Mesendoderm (in vitro differentiated cells): Measurements from ENCODE around the gene PGBD5.
A peak's percentile ranks its signal among the peaks of the same experiment; 100 is the strongest.
"Not testable (repeated sequence)": the region's sequence is repeated elsewhere in the genome, so short reads cannot be mapped to it uniquely, and the experiment has no call there.

Experiments used
- DNase-seq: peaks from one replicate; pipeline ENCODE4 v3.0.0; 2013
- H2AK5ac ChIP-seq: 2 replicates; pipeline ENCODE4 v1.6.1; 2013; ENCODE audit warnings: low read length, inconsistent platforms
- H2BK120ac ChIP-seq: 2 replicates; pipeline ENCODE4 v1.6.1; 2013; ENCODE audit warnings: low read depth, mild to moderate bottlenecking, low read length, moderate library complexity, mixed read lengths
- H2BK15ac ChIP-seq: replicated peaks from 2 replicates; pipeline ENCODE4 v1.6.1; 2013; ENCODE audit warnings: low read depth, mild to moderate bottlenecking, moderate library complexity
- H2BK5ac ChIP-seq: 2 replicates; pipeline ENCODE4 v1.6.1; 2013; ENCODE audit warnings: low read length, inconsistent platforms
- H3K18ac ChIP-seq: 2 replicates; pipeline ENCODE4 v1.6.1; 2013; ENCODE audit warnings: mild to moderate bottlenecking, low read length, mixed read lengths
- H3K23ac ChIP-seq: one replicate; pipeline ENCODE4 v1.6.1; 2013; ENCODE audit warnings: low read length
- H3K27ac ChIP-seq: 2 replicates; pipeline ENCODE4 v1.5.1; 2013; ENCODE audit warnings: low read depth, mild to moderate bottlenecking, inconsistent platforms, low read length, moderate library complexity
- H3K27me3 ChIP-seq: 2 replicates; pipeline ENCODE4 v1.6.1; 2013; ENCODE audit warnings: low read length, control low read depth, mild to moderate bottlenecking, inconsistent platforms; ENCODE audit not compliant: insufficient read depth, poor library complexity
- H3K36me3 ChIP-seq: 2 replicates; pipeline ENCODE4 v1.6.1; 2013; ENCODE audit warnings: low read length, inconsistent platforms; ENCODE audit not compliant: control insufficient read depth, insufficient read depth
- H3K4ac ChIP-seq: one replicate; pipeline ENCODE4 v1.6.1; 2013; ENCODE audit warnings: low read depth, mild to moderate bottlenecking, low read length, moderate library complexity
- H3K4me1 ChIP-seq: 2 replicates; pipeline ENCODE4 v1.6.1; 2013; ENCODE audit warnings: low read depth, low read length, inconsistent platforms; ENCODE audit not compliant: control insufficient read depth
- H3K4me2 ChIP-seq: 2 replicates; pipeline ENCODE4 v1.6.1; 2013; ENCODE audit warnings: low read length
- H3K4me3 ChIP-seq: 2 replicates; pipeline ENCODE4 v1.5.1; 2013; ENCODE audit warnings: mild to moderate bottlenecking, low read length
- H3K56ac ChIP-seq: one replicate; pipeline ENCODE4 v1.6.1; 2013; ENCODE audit warnings: low read length
- H3K79me1 ChIP-seq: 2 replicates; pipeline ENCODE4 v1.6.1; 2013; ENCODE audit warnings: low read length, inconsistent platforms
- H3K79me2 ChIP-seq: 2 replicates; pipeline ENCODE4 v1.6.1; 2013; ENCODE audit warnings: mild to moderate bottlenecking, low read length; ENCODE audit not compliant: control insufficient read depth, insufficient read depth
- H3K9ac ChIP-seq: 2 replicates; pipeline ENCODE4 v1.6.1; 2013; ENCODE audit warnings: low read length, inconsistent platforms
- H4K5ac ChIP-seq: one replicate; pipeline ENCODE4 v1.6.1; 2013; ENCODE audit warnings: low read length
- H4K8ac ChIP-seq: one replicate; pipeline ENCODE4 v1.6.1; 2013; ENCODE audit warnings: low read depth, mild to moderate bottlenecking, control low read depth, low read length, moderate library complexity
- whole genome bisulfite sequencing: extraction: QIAGEN DNeasy Blood & Tissue Kit; methylation state at CpG from one replicate; pipeline ENCODE4 v1.1.7; 2013; ENCODE audit warnings: low lambda C conversion rate, missing lambda C conversion rate; ENCODE audit not compliant: insufficient coverage; ENCODE audit errors: extremely low coverage; 5-methylcytosine and 5-hydroxymethylcytosine counted together

The PGBD5 gene

DNA sequence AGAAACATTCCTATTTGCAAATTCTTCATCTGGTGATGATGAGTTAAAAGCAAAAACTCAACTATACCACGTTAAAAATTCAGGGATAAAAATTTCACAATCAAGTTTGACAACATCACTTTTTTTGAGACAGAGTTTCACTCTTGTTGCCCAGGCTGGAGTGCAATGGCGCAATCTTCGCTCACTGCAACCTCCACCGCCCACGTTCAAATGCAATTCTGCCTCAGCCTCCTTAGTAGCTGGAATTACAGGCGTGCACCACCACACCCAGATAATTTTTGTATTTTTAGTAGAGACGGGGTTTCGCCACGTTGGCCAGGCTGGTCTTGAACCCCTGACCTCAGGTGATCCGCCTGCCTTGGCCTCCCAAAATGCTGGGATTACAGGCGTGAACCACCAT lies 19.4 kb downstream of the PGBD5 start:
- H3K4me3 ChIP-seq, H4K5ac ChIP-seq, H3K27ac ChIP-seq, H3K4me2 ChIP-seq, H3K23ac ChIP-seq, H3K79me1 ChIP-seq, H3K4me1 ChIP-seq, H3K9ac ChIP-seq, H3K27me3 ChIP-seq, H3K18ac ChIP-seq, H2AK5ac ChIP-seq, H3K56ac ChIP-seq, H2BK15ac ChIP-seq, H3K79me2 ChIP-seq, H2BK5ac ChIP-seq, H4K8ac ChIP-seq, H2BK120ac ChIP-seq, H3K4ac ChIP-seq, H3K36me3 ChIP-seq, DNase-seq: not testable (repeated sequence)
- WGBS, result no CpG with 5 or more reads among the region's 11 CpGs

DNA sequence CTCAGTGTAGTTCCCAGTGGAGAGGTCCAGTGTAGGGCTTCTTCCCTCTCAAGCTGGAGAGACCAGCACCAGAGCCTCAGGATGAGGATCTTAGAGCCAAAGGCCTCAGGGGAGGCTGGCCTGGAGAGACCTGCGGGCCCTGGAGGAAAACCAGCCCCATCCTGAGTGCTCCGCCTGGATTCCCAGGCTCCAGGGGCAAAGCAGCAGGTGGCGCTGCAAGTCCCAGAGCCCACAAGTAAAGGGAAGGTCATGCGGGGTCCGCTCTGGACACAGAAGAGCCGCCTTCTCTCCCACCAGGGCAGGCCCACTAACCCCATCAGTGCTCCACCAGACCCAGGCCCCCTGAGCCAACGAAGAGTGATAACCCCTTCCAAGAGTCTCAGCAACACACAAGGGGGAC lies 22.7 kb downstream of the PGBD5 start:
- no peak overlapping the region for H3K56ac ChIP-seq
- H3K4ac ChIP-seq, result no peak overlapping the region
- no peak overlapping the region for H4K8ac ChIP-seq
- no peak overlapping the region for H3K18ac ChIP-seq
- H2BK5ac ChIP-seq, result no peak overlapping the region
- no peaks in the 10 kb centered on the region for H3K4me1 ChIP-seq
- no peak overlapping the region for H3K4me3 ChIP-seq
- H3K9ac ChIP-seq, result no peak overlapping the region
- no peaks in the 10 kb centered on the region for H3K79me2 ChIP-seq
- no peaks in the 10 kb centered on the region for H3K79me1 ChIP-seq
- WGBS, result no CpG with 5 or more reads among the region's 7 CpGs
- H3K27me3 ChIP-seq, result no peaks in the 10 kb centered on the region
- no peak overlapping the region for H3K4me2 ChIP-seq
- no peak overlapping the region for H2BK15ac ChIP-seq
- no peak overlapping the region for H3K27ac ChIP-seq
- no peak for DNase-seq
- no peak overlapping the region for H3K23ac ChIP-seq
- no peaks in the 10 kb centered on the region for H3K36me3 ChIP-seq
- H4K5ac ChIP-seq, result no peak overlapping the region
- no peak overlapping the region for H2BK120ac ChIP-seq
- no peak overlapping the region for H2AK5ac ChIP-seq

DNA sequence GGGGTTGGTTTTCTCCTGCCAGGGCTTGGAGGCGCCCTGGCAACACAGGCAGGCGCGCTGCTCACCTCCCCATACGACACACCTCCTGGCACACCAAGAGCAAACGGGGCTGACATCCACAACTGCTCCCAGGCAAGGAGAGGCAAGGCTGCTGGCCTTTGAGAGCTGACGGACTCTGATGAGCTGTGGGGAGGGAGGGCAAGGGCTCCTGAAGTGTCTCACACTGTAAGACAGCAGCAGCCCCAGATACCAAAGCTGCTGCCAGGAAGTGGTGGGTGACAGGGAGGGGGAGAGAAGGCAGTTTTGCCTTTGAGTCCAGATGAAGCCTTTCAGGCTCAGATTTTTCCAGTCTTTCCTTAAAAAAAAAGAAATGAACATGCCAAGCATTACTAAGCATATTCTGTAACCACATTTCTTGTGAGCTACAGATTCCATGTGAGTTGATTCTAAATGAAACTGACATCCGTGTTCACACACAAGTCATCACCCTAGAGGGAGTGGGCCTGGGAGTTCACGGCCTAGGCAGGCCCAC lies 24.3 kb downstream of the PGBD5 start:
- no CpG with 5 or more reads among the region's 8 CpGs for WGBS
- Histone ChIP-seq H3K4me2 (no peak overlapping the region), H3K79me1 (no peaks in the 10 kb centered on the region), H3K23ac (no peak overlapping the region), H4K5ac (no peak overlapping the region), H4K8ac (no peak overlapping the region), H3K4ac (no peak overlapping the region), H2BK120ac (no peak overlapping the region), H3K27ac (no peak overlapping the region), H3K4me1 (no peaks in the 10 kb centered on the region), H3K36me3 (no peaks in the 10 kb centered on the region), H3K27me3 (no peaks in the 10 kb centered on the region), H3K56ac (peak overlapping the region; percentile 30), H2AK5ac (no peak overlapping the region), H2BK5ac (no peak overlapping the region), H2BK15ac (no peak overlapping the region), H3K9ac (no peak overlapping the region), H3K18ac (no peak overlapping the region), H3K79me2 (no peaks in the 10 kb centered on the region), H3K4me3 (no peak overlapping the region)
- DNase-seq, result no peak

DNA sequence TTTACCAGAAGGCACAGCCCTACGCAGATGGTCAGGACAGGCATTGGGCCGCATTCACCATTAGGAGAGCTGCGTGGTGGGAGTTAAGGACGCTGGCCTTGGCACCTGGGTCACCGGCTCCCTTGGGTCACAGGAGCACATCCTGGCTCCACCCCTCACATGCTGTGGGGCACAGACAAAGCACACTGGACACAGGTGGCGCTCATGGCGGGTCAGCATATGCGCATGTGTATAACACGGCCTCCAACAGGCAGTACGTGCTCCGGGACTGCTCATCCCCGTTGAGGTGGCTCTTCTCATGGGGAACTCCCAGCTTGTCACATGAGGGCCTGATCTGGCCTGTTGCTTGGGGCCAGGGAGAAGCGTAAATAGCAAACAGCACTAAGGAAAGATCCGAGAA lies 25.0 kb downstream of the PGBD5 start:
- no peak overlapping the region for H3K4ac ChIP-seq
- H4K8ac ChIP-seq, result no peak overlapping the region
- no peak overlapping the region for H3K23ac ChIP-seq
- no peak overlapping the region for H2BK5ac ChIP-seq
- no peak overlapping the region for H3K4me3 ChIP-seq
- no peak overlapping the region for H4K5ac ChIP-seq
- H2BK15ac ChIP-seq, result no peak overlapping the region
- no peak overlapping the region for H3K56ac ChIP-seq
- H3K36me3 ChIP-seq, result no peaks in the 10 kb centered on the region
- no peak for DNase-seq
- H3K27ac ChIP-seq, result no peak overlapping the region
- no CpG with 5 or more reads among the region's 14 CpGs for WGBS
- H2AK5ac ChIP-seq, result no peak overlapping the region
- H3K18ac ChIP-seq, result no peak overlapping the region
- H3K27me3 ChIP-seq, result no peaks in the 10 kb centered on the region
- H3K79me2 ChIP-seq, result no peaks in the 10 kb centered on the region
- H3K79me1 ChIP-seq, result no peaks in the 10 kb centered on the region
- H3K4me2 ChIP-seq, result no peak overlapping the region
- no peak overlapping the region for H3K9ac ChIP-seq
- H2BK120ac ChIP-seq, result no peak overlapping the region
- H3K4me1 ChIP-seq, result no peaks in the 10 kb centered on the region

DNA sequence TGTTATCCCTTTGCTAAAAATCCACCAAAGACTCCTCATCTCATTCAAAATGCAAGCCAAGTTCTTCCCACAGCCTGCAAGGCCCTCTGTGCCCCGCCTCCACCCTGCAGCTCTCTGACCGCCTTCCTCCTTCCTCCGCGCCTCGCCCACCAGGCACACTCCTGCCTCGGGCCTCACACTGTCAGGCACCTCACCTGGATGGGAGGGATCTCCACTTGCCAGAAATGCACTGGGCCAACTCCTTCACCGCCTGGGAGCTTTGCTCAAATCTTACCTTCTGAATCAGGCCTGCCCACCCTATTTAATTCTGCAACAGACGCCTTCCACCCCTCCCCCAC lies 26.2 kb downstream of the PGBD5 start:
- no peak overlapping the region for H3K9ac ChIP-seq
- H4K8ac ChIP-seq, result no peak overlapping the region
- DNase-seq, result no peak
- H3K27ac ChIP-seq, result no peak overlapping the region
- no peak overlapping the region for H2BK120ac ChIP-seq
- H3K36me3 ChIP-seq, result no peaks in the 10 kb centered on the region
- H3K18ac ChIP-seq, result no peak overlapping the region
- H3K4ac ChIP-seq, result no peak overlapping the region
- no peaks in the 10 kb centered on the region for H3K4me1 ChIP-seq
- H3K79me1 ChIP-seq, result no peaks in the 10 kb centered on the region
- no peak overlapping the region for H2BK15ac ChIP-seq
- no peak overlapping the region for H3K56ac ChIP-seq
- H3K4me3 ChIP-seq, result no peak overlapping the region
- no peaks in the 10 kb centered on the region for H3K27me3 ChIP-seq
- H3K79me2 ChIP-seq, result no peaks in the 10 kb centered on the region
- no peak overlapping the region for H4K5ac ChIP-seq
- H3K4me2 ChIP-seq, result no peak overlapping the region
- WGBS, result no CpG with 5 or more reads among the region's 8 CpGs
- H3K23ac ChIP-seq, result no peak overlapping the region
- no peak overlapping the region for H2AK5ac ChIP-seq
- no peak overlapping the region for H2BK5ac ChIP-seq

DNA sequence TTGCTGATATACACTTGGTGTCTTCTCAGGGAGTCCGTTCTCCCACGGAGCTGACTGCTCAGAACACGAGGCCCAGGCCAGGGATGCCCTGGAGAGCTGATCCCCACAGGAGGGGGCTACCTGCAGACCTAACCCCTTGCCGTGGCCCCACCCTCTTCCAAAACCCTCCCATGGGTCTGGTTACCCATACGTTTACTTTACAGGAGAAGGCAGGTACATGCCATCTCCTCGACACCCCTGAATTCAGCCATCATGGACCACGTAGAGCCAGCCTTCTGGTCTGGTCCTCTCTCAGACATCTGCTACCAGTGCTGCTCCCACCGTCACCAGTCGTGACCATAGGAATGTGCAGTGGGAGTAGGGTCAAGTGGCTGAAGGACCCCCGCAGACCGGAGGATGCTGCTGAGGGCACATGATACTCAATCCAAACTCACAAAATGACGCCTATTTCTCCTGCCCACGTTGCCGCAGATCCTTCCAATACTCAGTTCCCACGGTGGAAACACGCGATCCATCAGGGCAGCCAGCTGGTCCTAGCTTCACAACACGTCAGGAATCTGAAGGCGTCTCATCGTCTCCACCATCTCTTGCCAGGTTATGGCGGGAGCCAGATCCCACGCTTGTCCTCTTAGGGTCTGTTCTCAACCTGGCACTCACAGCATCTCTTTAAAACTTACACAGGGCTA lies 26.7 kb downstream of the PGBD5 start:
- Histone ChIP-seq H3K27me3 (no peaks in the 10 kb centered on the region), H2BK5ac (no peak overlapping the region), H3K4ac (no peak overlapping the region), H3K18ac (no peak overlapping the region), H3K36me3 (no peaks in the 10 kb centered on the region), H3K79me1 (no peaks in the 10 kb centered on the region), H2BK120ac (no peak overlapping the region), H3K9ac (no peak overlapping the region), H3K4me1 (no peaks in the 10 kb centered on the region), H2AK5ac (no peak overlapping the region), H3K79me2 (no peaks in the 10 kb centered on the region), H3K4me2 (no peak overlapping the region), H3K56ac (no peak overlapping the region), H4K5ac (no peak overlapping the region), H3K4me3 (no peak overlapping the region), H2BK15ac (no peak overlapping the region), H3K23ac (no peak overlapping the region), H4K8ac (no peak overlapping the region), H3K27ac (no peak overlapping the region)
- DNase-seq, result no peak
- no CpG with 5 or more reads among the region's 22 CpGs for WGBS
